H7 (cell line): ENCODE measurements around the gene LASP1. TPM values are rescaled to one million over a fixed set of nuclear protein-coding genes. Genes with fewer than 3 reads are reported as not detected.

Experiments
- DNase-seq: peaks from one replicate; pipeline ENCODE4 v3.0.0; 2012
- H3K27me3 ChIP-seq: 2 replicates; pipeline ENCODE4 v1.6.0; 2011; ENCODE audit warnings: mild to moderate bottlenecking, low read length; ENCODE audit not compliant: control insufficient read depth, insufficient read depth
- H3K36me3 ChIP-seq: replicated peaks from 2 replicates; pipeline ENCODE4 v1.5.1; 2011; ENCODE audit warnings: low read length; ENCODE audit not compliant: control insufficient read depth, insufficient read depth
- H3K4me3 ChIP-seq: 2 replicates; pipeline ENCODE4 v1.5.1; 2011; ENCODE audit warnings: low read depth, mild to moderate bottlenecking, control low read depth, low read length, moderate library complexity; ENCODE audit not compliant: insufficient read depth
- total RNA-seq: library from RNA; depleted of rRNA; stranded (reverse); fragments of >200 nt; shearing (Covaris generic); gene quantifications from 2 replicates; pipeline ENCODE4 v1.2.3, GENCODE V29; 2014

The LASP1 gene
- total RNA-seq, 1 experiment from 2014 or later, result 149 TPM

DNA sequence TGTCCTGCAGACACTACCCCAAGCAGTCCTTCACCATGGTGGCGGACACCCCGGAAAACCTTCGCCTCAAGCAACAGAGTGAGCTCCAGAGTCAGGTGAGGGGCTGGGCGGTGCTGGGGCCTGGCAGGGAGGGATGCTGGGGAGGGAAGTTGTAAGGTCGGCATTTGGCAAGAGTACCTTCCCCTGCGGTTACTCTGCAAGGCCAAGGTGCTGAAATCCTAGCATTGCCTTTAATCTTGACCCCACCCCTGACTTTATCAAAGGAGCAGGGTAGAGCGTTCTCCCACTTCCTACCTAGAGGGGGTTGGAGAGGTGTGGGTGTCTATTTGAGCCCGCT, 20.5 kb downstream of the LASP1 start:
- Histone ChIP-seq H3K36me3 (peaks cover 21% of the 10 kb centered on the region), H3K27me3 (no peaks in the 10 kb centered on the region), H3K4me3 (no peak overlapping the region)
- DNase-seq, result no peak

DNA sequence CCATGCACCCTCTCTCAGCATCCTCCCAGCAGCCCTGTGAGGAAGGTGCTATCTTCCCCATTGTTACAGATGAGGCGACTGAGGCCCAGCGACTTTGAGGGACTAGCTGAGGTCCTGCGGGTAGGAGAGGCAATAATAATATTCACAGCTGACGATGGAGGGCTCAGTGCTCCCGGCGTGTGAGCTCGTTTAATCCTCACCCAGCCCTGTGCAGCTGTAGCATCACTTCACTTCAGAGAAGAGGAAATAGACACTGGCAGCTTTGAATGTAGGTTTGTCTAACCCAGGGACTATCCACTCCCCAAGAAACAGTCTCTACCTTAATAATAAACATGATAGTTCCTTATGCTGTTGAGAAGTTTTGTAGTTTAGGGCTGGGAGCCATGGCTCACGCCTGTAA, 21.6 kb downstream of the LASP1 start:
- H3K4me3 ChIP-seq, result no peak overlapping the region
- peaks cover 20% of the 10 kb centered on the region for H3K36me3 ChIP-seq
- H3K27me3 ChIP-seq, result no peaks in the 10 kb centered on the region
- no peak for DNase-seq

DNA sequence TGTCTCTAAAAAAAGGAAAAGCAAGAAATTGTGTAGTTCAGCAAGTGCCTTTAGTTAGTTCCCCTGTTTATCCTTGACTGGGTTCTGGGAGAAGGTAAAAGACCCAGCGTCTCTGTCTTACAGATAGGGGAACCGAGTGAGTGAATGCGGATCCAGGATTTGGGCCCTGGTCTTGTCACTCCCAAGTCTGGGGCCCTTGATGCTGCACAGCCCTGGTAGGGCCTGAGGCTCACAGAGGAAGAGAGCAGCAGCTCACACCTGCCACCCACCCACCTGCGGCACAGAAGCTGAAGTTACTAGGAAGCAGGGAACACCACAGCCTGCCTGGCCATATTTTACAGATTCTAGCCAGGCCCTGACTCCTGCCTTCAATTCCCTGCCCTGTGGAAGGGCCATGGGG, 22.2 kb downstream of the LASP1 start:
- no peak overlapping the region for H3K4me3 ChIP-seq
- DNase-seq, result no peak
- no peaks in the 10 kb centered on the region for H3K27me3 ChIP-seq
- peaks cover 20% of the 10 kb centered on the region for H3K36me3 ChIP-seq

DNA sequence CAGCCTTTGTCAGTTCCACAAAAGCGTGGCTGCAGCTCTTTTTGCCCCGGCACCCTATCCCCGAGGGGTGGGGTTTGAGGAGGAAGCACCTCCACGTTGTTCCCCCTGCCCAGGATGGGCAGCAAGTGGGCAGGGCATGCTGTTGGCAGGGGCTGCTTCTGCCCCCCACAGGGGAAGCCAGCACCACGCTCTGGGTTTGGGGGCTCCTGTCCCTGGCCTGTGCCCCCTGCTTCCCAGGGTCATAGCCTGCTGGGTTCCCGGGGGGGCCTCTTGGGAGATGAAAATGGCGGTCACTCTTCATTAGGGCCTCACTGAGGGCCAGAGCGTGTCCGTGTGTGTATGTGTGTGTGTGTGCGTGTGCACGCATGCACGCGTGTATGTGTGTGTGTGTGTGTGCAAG, 22.8 kb downstream of the LASP1 start:
- Histone ChIP-seq H3K27me3 (no peaks in the 10 kb centered on the region), H3K36me3 (peaks cover 20% of the 10 kb centered on the region), H3K4me3 (no peak overlapping the region)
- no peak for DNase-seq

DNA sequence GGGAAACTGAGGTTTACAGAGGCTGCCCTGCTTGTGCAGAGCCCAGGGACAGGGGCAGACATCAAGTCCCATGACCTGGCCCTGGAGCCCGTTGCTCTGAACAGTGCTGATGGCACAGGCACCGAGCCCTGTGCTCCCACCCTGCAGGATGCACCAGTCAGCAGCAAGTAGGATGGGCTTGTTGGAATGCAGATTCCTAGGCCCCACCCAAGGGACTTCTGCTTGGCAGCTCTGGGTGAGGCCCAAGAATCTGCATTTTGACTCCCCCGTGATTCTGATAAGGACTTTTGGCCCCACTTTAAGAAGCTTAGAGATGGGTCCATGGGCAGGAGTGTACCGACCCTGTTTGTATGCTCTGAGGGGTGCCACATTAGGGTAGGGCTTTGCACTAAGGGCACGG, 23.3 kb downstream of the LASP1 start:
- no peak for DNase-seq
- Histone ChIP-seq H3K4me3 (no peak overlapping the region), H3K27me3 (no peaks in the 10 kb centered on the region), H3K36me3 (peaks cover 23% of the 10 kb centered on the region)

DNA sequence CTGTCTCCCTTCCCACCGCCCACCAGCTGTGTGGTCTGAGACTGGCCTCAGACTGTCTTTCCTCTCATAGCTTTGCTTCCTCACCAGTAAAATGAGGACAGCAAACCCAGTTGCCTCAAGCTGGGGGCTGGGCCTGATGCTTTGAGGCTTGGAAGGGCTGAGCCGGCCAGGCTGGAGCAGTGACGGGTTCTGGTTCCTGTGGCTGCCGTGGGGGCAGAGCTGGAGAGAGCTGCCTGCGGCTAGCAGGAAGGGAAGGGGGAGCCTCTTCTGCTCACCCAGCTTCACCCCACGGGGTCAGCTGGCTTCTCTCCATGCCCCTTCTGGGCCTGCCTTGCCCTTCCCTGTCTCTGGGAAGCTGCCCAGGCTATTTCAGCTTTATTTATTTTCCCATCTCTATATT, 23.7 kb downstream of the LASP1 start:
- DNase-seq, result no peak
- Histone ChIP-seq H3K4me3 (no peak overlapping the region), H3K36me3 (peaks cover 26% of the 10 kb centered on the region), H3K27me3 (no peaks in the 10 kb centered on the region)

DNA sequence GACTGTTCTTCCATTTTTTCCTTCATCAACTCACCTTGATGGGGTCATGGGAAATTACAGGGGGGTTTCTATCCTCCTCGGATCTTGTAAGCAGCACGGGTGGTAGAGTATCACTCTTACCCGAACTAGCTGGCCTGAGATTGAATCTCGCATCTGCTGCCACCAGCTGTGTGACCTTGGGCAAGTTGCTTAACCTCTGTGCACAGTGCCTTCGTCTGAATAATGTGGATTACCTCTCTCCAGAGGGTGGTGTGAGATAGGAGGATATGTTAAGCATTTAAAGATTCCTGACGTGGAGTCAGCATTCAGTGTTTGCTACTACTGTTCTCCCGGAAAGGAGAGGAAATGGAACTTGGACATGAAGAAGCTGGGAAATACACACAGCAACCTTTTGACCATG, 24.4 kb downstream of the LASP1 start:
- Histone ChIP-seq H3K4me3 (no peak overlapping the region), H3K27me3 (no peaks in the 10 kb centered on the region), H3K36me3 (peaks cover 26% of the 10 kb centered on the region)
- DNase-seq, result no peak

DNA sequence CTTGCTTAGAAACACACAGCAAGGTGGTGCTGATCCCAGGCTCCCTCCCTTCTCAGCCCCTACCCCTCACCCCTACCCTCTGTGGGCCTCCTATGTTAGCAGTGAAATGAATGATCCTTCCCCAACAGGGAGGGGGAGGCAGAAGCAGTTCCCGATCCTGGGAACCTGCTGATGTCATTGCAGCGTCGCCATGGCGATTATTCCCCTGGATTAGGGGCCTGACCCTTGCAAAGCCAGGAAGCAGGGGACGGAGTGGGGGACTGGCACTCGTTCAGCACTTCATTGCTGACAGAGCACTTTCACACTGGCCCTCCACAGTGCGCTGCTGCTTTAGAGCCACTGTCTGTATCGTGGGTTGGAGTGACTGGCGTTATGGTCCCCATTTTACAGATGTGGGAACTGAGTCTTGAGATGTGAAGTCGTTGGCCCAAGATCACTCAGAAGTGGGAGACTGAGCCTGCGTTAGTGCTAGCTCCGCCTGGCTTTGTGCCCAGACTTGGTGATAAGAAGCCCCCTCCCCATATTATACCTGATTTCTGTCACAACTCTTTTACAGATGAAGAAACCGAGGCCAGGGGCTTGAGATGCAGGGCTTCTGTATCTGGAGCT, 26.6 kb downstream of the LASP1 start:
- peaks cover 24% of the 10 kb centered on the region for H3K36me3 ChIP-seq

DNA sequence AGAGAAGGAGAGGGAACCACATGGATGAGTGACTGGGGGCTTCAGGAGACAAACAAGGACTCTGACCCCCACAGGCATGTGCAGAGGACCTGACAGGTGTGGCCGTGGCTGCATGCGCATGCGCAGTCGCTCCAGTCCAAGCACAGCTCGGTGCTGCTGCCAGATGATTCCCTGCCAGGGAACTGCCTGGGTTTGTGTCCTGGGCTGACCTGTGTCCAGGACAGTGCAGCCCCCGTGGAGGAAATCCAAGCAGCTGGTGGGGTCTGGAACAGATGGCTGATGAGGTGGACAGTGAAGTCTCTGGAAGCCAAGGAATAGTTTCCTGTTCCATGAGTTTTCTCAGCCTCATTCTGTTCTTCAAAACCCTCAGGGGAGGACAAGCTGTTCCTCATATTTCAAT, 27.3 kb downstream of the LASP1 start:
- Histone ChIP-seq H3K36me3 (peaks cover 21% of the 10 kb centered on the region), H3K27me3 (no peaks in the 10 kb centered on the region), H3K4me3 (no peak overlapping the region)
- no peak for DNase-seq

More for the DNA sequence above, 26.6 kb downstream of the LASP1 start:
- H3K27me3 ChIP-seq, result no peaks in the 10 kb centered on the region
- DNase-seq, result peak; percentile 83
- no peak overlapping the region for H3K4me3 ChIP-seq

DNA sequence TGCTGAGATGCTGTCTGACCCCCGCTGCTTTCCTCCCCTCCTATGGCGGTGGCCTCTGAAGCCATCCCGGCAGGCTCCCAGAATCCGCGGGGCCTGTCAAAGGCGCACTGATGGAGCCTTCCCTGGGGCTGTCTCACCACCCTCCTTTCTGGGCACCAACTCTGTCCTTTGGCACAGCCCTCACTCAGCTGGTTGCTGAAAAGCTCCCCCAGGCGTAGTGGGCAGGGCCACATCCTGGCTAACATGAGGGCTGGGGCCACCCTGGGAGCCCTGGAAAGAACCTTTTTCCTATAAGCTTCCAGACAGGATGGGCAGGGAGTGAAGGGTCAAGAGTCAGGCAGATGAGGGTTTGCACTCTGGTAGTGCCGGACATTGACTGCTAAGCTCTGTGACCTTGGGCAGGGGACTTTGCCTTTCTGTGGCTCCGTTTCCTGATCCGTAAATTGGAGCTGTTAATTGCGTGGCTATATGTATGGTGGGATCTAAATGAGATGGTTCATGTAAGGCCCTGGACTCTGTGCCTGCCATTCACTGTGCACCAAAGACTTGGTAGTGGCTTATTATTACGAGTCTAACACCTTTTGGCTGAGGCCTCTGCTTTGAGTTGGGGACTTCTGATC, 27.9 kb downstream of the LASP1 start:
- Histone ChIP-seq H3K4me3 (no peak overlapping the region), H3K27me3 (no peaks in the 10 kb centered on the region), H3K36me3 (peaks cover 20% of the 10 kb centered on the region)
- DNase-seq, result no peak

DNA sequence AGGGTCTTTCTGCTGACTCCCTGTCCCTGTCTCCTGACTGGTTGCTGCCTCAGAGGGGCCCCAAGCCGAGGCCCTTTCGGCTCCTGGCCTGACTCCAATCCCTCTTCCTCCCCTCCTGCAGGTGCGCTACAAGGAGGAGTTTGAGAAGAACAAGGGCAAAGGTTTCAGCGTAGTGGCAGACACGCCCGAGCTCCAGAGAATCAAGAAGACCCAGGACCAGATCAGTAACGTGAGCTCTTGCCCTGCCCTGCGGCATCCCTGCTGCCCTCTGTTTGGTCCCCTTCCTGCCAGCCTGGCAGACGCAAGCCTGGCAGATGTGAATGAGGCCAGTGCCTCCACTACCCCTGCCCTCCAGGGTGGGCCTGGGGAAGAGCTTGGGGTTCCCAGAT, 28.4 kb downstream of the LASP1 start:
- Histone ChIP-seq H3K4me3 (no peak overlapping the region), H3K27me3 (no peaks in the 10 kb centered on the region), H3K36me3 (peaks cover 22% of the 10 kb centered on the region)
- no peak for DNase-seq

DNA sequence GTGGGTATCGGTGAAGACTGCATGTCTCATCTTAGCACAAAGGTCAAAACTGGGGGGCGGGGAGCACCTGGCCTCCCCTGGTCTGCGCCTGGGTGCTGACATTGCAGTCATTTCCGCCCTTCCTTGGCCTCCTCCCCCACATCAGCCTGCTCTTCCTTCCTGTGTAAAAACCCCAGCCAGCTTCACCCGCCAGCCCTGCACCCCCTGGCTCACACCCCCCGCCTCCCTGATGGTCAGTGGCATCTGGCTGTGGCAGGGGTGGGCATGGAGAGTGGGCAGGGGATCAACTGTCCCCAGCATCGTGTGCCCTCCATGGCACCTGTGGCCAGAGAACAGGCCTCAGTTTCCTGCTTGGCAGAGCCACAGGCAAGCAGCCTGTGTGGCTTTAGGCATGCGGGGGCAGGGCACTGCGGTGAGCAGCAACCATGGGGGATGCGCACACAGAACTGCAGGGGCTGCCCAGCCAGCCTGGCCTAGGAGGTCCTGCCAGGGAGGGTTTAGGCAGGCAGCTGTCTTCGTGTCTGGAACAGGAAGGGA, 29.0 kb downstream of the LASP1 start:
- no peak for DNase-seq
- Histone ChIP-seq H3K27me3 (no peaks in the 10 kb centered on the region), H3K36me3 (peaks cover 26% of the 10 kb centered on the region), H3K4me3 (no peak overlapping the region)

DNA sequence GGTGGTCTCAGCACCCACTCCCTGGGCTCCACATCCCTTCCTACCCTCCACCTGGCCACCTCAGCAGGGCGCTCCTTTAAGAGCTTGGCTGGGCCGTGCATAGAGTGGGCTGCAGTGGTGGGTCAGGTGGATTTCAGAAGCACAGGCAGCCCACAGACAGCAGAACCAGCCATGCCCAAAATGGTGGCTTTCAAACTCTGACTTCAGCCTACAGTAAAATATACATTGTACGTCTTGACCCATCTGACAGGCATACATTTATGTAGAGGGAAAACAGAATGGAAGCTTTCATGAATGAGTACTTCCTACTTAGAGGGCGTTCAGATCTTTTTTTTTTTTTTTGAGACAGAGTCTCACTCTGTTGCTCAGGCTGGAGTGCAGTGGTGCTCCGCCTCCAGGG, 29.6 kb downstream of the LASP1 start:
- DNase-seq, result no peak
- Histone ChIP-seq H3K4me3 (no peak overlapping the region), H3K27me3 (no peaks in the 10 kb centered on the region), H3K36me3 (peaks cover 24% of the 10 kb centered on the region)

DNA sequence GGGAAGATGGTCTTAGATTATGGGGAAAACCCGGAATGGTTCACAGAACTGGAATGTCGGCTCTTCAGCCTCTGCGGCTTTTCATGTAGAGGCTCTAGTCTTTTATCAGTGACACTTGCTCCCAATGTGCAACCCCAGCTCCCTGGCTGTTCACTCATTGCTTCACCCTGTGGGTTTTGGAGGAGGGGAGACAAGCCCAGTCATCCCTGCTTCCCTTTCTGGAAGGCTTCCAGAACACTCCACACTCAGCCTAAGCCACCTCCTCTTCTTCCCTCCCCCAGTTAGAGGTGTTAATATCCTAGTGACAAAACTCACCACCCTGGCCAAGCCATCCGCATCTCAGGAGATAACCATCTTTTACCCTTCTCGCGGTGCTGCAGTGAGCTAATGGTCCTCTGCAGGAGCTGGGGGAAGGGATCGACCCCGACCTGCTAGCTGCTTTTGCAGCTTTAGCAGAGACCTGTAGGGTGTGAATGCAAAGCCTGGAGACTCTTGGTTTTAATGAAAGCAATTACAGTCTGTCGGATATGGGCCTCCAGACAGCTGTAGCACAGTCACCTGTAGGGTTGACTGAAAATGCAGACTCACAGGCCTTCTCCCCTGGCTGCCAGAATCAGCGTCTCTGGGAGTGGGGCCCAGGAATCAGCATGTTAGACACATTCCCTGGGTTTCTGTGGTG, 31.3 kb downstream of the LASP1 start:
- DNase-seq, result peak; percentile 64
- H3K36me3 ChIP-seq, result peaks cover 23% of the 10 kb centered on the region

DNA sequence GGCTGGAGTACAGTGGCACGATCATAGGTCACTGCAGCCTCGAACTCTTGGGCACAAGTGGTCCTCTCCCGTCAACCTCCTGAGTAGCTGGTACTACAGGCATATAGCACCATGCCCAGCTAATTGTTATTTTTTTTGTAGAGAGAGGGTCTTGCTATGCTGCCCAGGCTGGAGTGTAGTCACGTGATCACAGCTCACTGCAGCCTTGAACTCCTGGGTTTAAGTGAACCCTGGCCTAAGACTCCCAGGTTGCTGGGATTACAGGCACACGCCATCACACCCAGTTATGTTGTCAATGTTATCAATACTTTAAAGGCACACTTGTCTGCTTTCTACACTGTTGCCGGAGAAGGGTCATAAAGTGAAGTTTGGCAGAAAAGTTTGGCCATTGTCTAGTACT, 33.5 kb downstream of the LASP1 start:
- no peak for DNase-seq
- Histone ChIP-seq H3K27me3 (no peaks in the 10 kb centered on the region), H3K36me3 (peaks cover 17% of the 10 kb centered on the region), H3K4me3 (no peak overlapping the region)

More for the DNA sequence above, 31.3 kb downstream of the LASP1 start:
- Histone ChIP-seq H3K27me3 (no peaks in the 10 kb centered on the region), H3K4me3 (no peak overlapping the region)
